SK-N-MC (cell line): ENCODE results near the gene ENG.

Experiments
- EZH2 ChIP-seq: fragments of 200-600 bp; sonication (generic); IDR thresholded peaks from one replicate; pipeline ENCODE4 v1.6.1; 2017; ENCODE audit warnings: antibody characterized with exemption
- FOXP2 ChIP-seq: optimal IDR thresholded peaks from 2 replicates; pipeline ENCODE3; 2011; ENCODE audit warnings: mild to moderate bottlenecking, moderate library complexity; ENCODE audit not compliant: insufficient read depth; ENCODE audit errors: extremely low read length, control extremely low read depth
- POLR2AphosphoS5 ChIP-seq: IDR thresholded peaks from 2 replicates; pipeline ENCODE4 v1.6.1; 2012; ENCODE audit warnings: mild to moderate bottlenecking, low read depth, low read length, borderline replicate concordance

- TF ChIP-seq POLR2AphosphoS5 = no peak
- no peak for TF ChIP-seq EZH2
- no peak for TF ChIP-seq FOXP2
These were observed 502 bp upstream of the ENG start for GRCh38 chr9:127854960-127855359.
